HG03045 (cell line): ENCODE data around the gene PXDN.

Experiments
- ATAC-seq: cut with Tn5 transposase; IDR thresholded peaks from one replicate; pipeline ENCODE4 v1.9.1; 2021; ENCODE audit warnings: mild to moderate bottlenecking, moderate library complexity; ENCODE audit not compliant: unreplicated experiment

The PXDN gene

GRCh38 chr2:1653956-1654695 lies 90.2 kb downstream of the PXDN start:
- no peak for ATAC-seq

GRCh38 chr2:1652034-1652790 lies 92.1 kb downstream of the PXDN start:
- no peak for ATAC-seq

- ATAC-seq: no peak
These were observed 92.9 kb downstream of the PXDN start for GRCh38 chr2:1651121-1652033.

- no peak for ATAC-seq
These were observed 94.0 kb downstream of the PXDN start for GRCh38 chr2:1650085-1650872.

- ATAC-seq: no peak
These were observed 94.9 kb downstream of the PXDN start for GRCh38 chr2:1649103-1650084.

- no peak for ATAC-seq
These were observed 95.8 kb downstream of the PXDN start for GRCh38 chr2:1648241-1649102.

- no peak for ATAC-seq
These were observed 96.7 kb downstream of the PXDN start for GRCh38 chr2:1647417-1648240.

- no peak for ATAC-seq
These were observed 98.4 kb downstream of the PXDN start for GRCh38 chr2:1645761-1646476.

GRCh38 chr2:1644427-1644826 lies 99.9 kb downstream of the PXDN start:
- ATAC-seq: no peak

GRCh38 chr2:1642993-1643619 lies 101.2 kb downstream of the PXDN start:
- no peak for ATAC-seq

- no peak for ATAC-seq
These were observed 102.1 kb downstream of the PXDN start for GRCh38 chr2:1642066-1642861.

- no peak for ATAC-seq
These were observed 102.8 kb downstream of the PXDN start for GRCh38 chr2:1641523-1641922.

GRCh38 chr2:1640301-1641135 lies 103.8 kb downstream of the PXDN start:
- no peak for ATAC-seq

- no peak for ATAC-seq
These were observed 105.0 kb downstream of the PXDN start for GRCh38 chr2:1639086-1639858.
